ENCODE data around the gene TPBG.

TPBG gene

GRCh38 chr6:82363428-82364086 lies at the start of gene TPBG:
TSS of gene TPBG (plus strand) at chr6:82363817. CDS start at chr6:82364962, 1,145 bp downstream.
- no peaks in the 10 kb centered on the region for H3K27me3 ChIP-seq (replicated peaks; ENCODE audit: control insufficient read depth, insufficient read depth, low read length)
- H3K9me3 ChIP-seq (ENCODE audit: control insufficient read depth, low read length), result no peaks in the 10 kb centered on the region
- peak within 1 kb of the TSS; percentile 88 for H3K9ac ChIP-seq (ENCODE audit: low read length)
- peaks cover 30% of the 10 kb centered on the region for H3K4me1 ChIP-seq (ENCODE audit: control insufficient read depth, insufficient read depth, low read length)
- DNase-seq (ENCODE audit: low read depth), result peak; percentile 82
- H3K36me3 ChIP-seq (ENCODE audit: control insufficient read depth, insufficient read depth, low read length, severe bottlenecking), result no peaks in the 10 kb centered on the region
- H3K4me3 ChIP-seq (ENCODE audit: low read length), result peak within 1 kb of the TSS; percentile 82

- no peaks in the 10 kb centered on the region for H3K36me3 ChIP-seq (ENCODE audit: control insufficient read depth, insufficient read depth, low read length, severe bottlenecking)
- peaks cover 6% of the 10 kb centered on the region for H3K9me3 ChIP-seq (ENCODE audit: control insufficient read depth, low read length)
- H3K4me1 ChIP-seq (ENCODE audit: control insufficient read depth, insufficient read depth, low read length), result peaks cover 16% of the 10 kb centered on the region
These were observed 41.2 kb upstream of the TPBG start for GRCh38 chr6:82322386-82322785.

GRCh38 chr6:82329766-82330165 lies 33.9 kb upstream of the TPBG start:
- Histone ChIP-seq H3K36me3 (ENCODE audit: control insufficient read depth, insufficient read depth, low read length, severe bottlenecking) (no peaks in the 10 kb centered on the region), H3K27me3 (replicated peaks; ENCODE audit: control insufficient read depth, insufficient read depth, low read length) (no peaks in the 10 kb centered on the region), H3K4me3 (ENCODE audit: low read length) (no peak overlapping the region), H3K4me1 (ENCODE audit: control insufficient read depth, insufficient read depth, low read length) (peaks cover 3% of the 10 kb centered on the region), H3K9me3 (ENCODE audit: control insufficient read depth, low read length) (no peaks in the 10 kb centered on the region), H3K9ac (ENCODE audit: low read length) (no peak overlapping the region)
- no peak for DNase-seq (ENCODE audit: low read depth)

More at GRCh38 chr6:82322386-82322785, 41.2 kb upstream of the TPBG start:
- Histone ChIP-seq H3K4me3 (ENCODE audit: low read length) (no peak overlapping the region), H3K9ac (ENCODE audit: low read length) (no peak overlapping the region), H3K27me3 (replicated peaks; ENCODE audit: control insufficient read depth, insufficient read depth, low read length) (no peaks in the 10 kb centered on the region)
- no peak for DNase-seq (ENCODE audit: low read depth)

GRCh38 chr6:82330171-82330804 lies 33.3 kb upstream of the TPBG start:
- no peak for DNase-seq (ENCODE audit: low read depth)
- Histone ChIP-seq H3K36me3 (ENCODE audit: control insufficient read depth, insufficient read depth, low read length, severe bottlenecking) (no peaks in the 10 kb centered on the region), H3K27me3 (replicated peaks; ENCODE audit: control insufficient read depth, insufficient read depth, low read length) (no peaks in the 10 kb centered on the region), H3K9me3 (ENCODE audit: control insufficient read depth, low read length) (no peaks in the 10 kb centered on the region), H3K4me3 (ENCODE audit: low read length) (no peak overlapping the region), H3K9ac (ENCODE audit: low read length) (no peak overlapping the region), H3K4me1 (ENCODE audit: control insufficient read depth, insufficient read depth, low read length) (peaks cover 3% of the 10 kb centered on the region)

DNA sequence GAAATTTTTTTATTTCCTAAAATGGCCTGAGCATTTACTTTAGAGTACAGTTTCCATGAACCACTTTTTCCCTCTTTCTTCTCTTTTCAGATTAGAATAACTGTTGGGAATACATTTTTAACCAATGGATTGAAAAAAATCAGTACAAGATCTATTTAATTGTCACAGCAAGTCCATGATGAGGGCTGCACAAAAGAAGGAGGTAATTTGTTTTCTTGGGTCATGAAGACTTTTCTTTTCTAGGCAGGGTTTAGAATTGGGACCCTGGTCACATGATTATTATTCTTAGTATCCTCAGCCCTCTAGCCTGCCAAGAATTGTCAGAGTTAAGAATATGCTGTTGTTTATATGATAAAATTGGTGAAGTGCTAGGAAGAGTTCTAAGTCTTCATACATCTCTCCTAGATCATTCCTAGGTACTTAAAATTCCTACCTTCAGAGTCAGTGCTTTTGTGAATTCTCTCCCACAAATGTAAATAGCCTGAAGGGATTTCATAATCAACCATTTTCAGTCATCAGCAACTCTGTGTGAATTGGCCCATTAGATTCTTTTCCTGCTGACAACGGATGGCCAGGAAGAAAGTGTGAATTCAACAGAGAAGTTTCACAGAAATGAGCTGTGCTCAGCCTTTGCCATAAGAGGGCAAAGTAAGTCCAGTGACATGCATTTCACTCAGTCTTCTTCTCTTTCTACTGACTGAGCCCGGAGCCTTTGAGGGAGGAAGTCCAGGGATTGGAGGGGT lies 32.4 kb upstream of the TPBG start:
- Histone ChIP-seq H3K36me3 (ENCODE audit: control insufficient read depth, insufficient read depth, low read length, severe bottlenecking) (no peaks in the 10 kb centered on the region), H3K27me3 (replicated peaks; ENCODE audit: control insufficient read depth, insufficient read depth, low read length) (no peaks in the 10 kb centered on the region), H3K4me3 (ENCODE audit: low read length) (no peak overlapping the region), H3K9ac (ENCODE audit: low read length) (no peak overlapping the region), H3K9me3 (ENCODE audit: control insufficient read depth, low read length) (no peaks in the 10 kb centered on the region), H3K4me1 (ENCODE audit: control insufficient read depth, insufficient read depth, low read length) (peaks cover 3% of the 10 kb centered on the region)
- DNase-seq (ENCODE audit: low read depth), result peak; percentile 66

- H3K36me3 ChIP-seq (ENCODE audit: control insufficient read depth, insufficient read depth, low read length, severe bottlenecking), result no peaks in the 10 kb centered on the region
- no peak for DNase-seq (ENCODE audit: low read depth)
- H3K4me1 ChIP-seq (ENCODE audit: control insufficient read depth, insufficient read depth, low read length), result peaks cover 3% of the 10 kb centered on the region
- H3K9me3 ChIP-seq (ENCODE audit: control insufficient read depth, low read length), result no peaks in the 10 kb centered on the region
- H3K27me3 ChIP-seq (replicated peaks; ENCODE audit: control insufficient read depth, insufficient read depth, low read length), result no peaks in the 10 kb centered on the region
- no peak overlapping the region for H3K4me3 ChIP-seq (ENCODE audit: low read length)
- no peak overlapping the region for H3K9ac ChIP-seq (ENCODE audit: low read length)
These were observed 29.8 kb upstream of the TPBG start for GRCh38 chr6:82333781-82334180.

GRCh38 chr6:82337688-82338257 lies 25.8 kb upstream of the TPBG start:
- H3K9me3 ChIP-seq (ENCODE audit: control insufficient read depth, low read length), result peaks cover 5% of the 10 kb centered on the region
- H3K4me1 ChIP-seq (ENCODE audit: control insufficient read depth, insufficient read depth, low read length), result no peaks in the 10 kb centered on the region
- DNase-seq (ENCODE audit: low read depth), result no peak
- H3K4me3 ChIP-seq (ENCODE audit: low read length), result no peak overlapping the region
- no peaks in the 10 kb centered on the region for H3K27me3 ChIP-seq (replicated peaks; ENCODE audit: control insufficient read depth, insufficient read depth, low read length)
- H3K9ac ChIP-seq (ENCODE audit: low read length), result no peak overlapping the region
- H3K36me3 ChIP-seq (ENCODE audit: control insufficient read depth, insufficient read depth, low read length, severe bottlenecking), result no peaks in the 10 kb centered on the region

- no peaks in the 10 kb centered on the region for H3K36me3 ChIP-seq (ENCODE audit: control insufficient read depth, insufficient read depth, low read length, severe bottlenecking)
- DNase-seq (ENCODE audit: low read depth), result no peak
- peaks cover 13% of the 10 kb centered on the region for H3K9me3 ChIP-seq (ENCODE audit: control insufficient read depth, low read length)
- no peaks in the 10 kb centered on the region for H3K4me1 ChIP-seq (ENCODE audit: control insufficient read depth, insufficient read depth, low read length)
- no peak overlapping the region for H3K4me3 ChIP-seq (ENCODE audit: low read length)
- H3K9ac ChIP-seq (ENCODE audit: low read length), result no peak overlapping the region
- H3K27me3 ChIP-seq (replicated peaks; ENCODE audit: control insufficient read depth, insufficient read depth, low read length), result no peaks in the 10 kb centered on the region
These were observed 15.5 kb upstream of the TPBG start for GRCh38 chr6:82348130-82348529.

- no peaks in the 10 kb centered on the region for H3K36me3 ChIP-seq (ENCODE audit: control insufficient read depth, insufficient read depth, low read length, severe bottlenecking)
- H3K9ac ChIP-seq (ENCODE audit: low read length), result no peak overlapping the region
- H3K4me3 ChIP-seq (ENCODE audit: low read length), result no peak overlapping the region
- no peak for DNase-seq (ENCODE audit: low read depth)
- no peaks in the 10 kb centered on the region for H3K27me3 ChIP-seq (replicated peaks; ENCODE audit: control insufficient read depth, insufficient read depth, low read length)
- H3K9me3 ChIP-seq (ENCODE audit: control insufficient read depth, low read length), result no peaks in the 10 kb centered on the region
- no peaks in the 10 kb centered on the region for H3K4me1 ChIP-seq (ENCODE audit: control insufficient read depth, insufficient read depth, low read length)
These were observed 9.8 kb upstream of the TPBG start for GRCh38 chr6:82353848-82354247.

- Histone ChIP-seq H3K4me3 (ENCODE audit: low read length) (no peak overlapping the region), H3K36me3 (ENCODE audit: control insufficient read depth, insufficient read depth, low read length, severe bottlenecking) (no peaks in the 10 kb centered on the region), H3K9ac (ENCODE audit: low read length) (no peak overlapping the region), H3K9me3 (ENCODE audit: control insufficient read depth, low read length) (no peaks in the 10 kb centered on the region), H3K4me1 (ENCODE audit: control insufficient read depth, insufficient read depth, low read length) (peaks cover 10% of the 10 kb centered on the region), H3K27me3 (replicated peaks; ENCODE audit: control insufficient read depth, insufficient read depth, low read length) (no peaks in the 10 kb centered on the region)
- DNase-seq (ENCODE audit: low read depth), result no peak
These were observed 3.1 kb upstream of the TPBG start for GRCh38 chr6:82360552-82360951.

GRCh38 chr6:82361631-82362030 lies 2.0 kb upstream of the TPBG start:
- no peak overlapping the region for H3K4me3 ChIP-seq (ENCODE audit: low read length)
- no peak for DNase-seq (ENCODE audit: low read depth)
- H3K36me3 ChIP-seq (ENCODE audit: control insufficient read depth, insufficient read depth, low read length, severe bottlenecking), result no peaks in the 10 kb centered on the region
- H3K27me3 ChIP-seq (replicated peaks; ENCODE audit: control insufficient read depth, insufficient read depth, low read length), result no peaks in the 10 kb centered on the region
- H3K9ac ChIP-seq (ENCODE audit: low read length), result no peak overlapping the region
- no peaks in the 10 kb centered on the region for H3K9me3 ChIP-seq (ENCODE audit: control insufficient read depth, low read length)
- peaks cover 18% of the 10 kb centered on the region for H3K4me1 ChIP-seq (ENCODE audit: control insufficient read depth, insufficient read depth, low read length)
